ENCODE measurements around the gene RXRA. TPM values are rescaled to one million over a fixed set of nuclear protein-coding genes. Genes with fewer than 3 reads are reported as not detected.

RXRA gene
- polyA plus RNA-seq, 1 of the 3 experiments (the other 2 are of a cell fraction) = 7.6 TPM

DNA sequence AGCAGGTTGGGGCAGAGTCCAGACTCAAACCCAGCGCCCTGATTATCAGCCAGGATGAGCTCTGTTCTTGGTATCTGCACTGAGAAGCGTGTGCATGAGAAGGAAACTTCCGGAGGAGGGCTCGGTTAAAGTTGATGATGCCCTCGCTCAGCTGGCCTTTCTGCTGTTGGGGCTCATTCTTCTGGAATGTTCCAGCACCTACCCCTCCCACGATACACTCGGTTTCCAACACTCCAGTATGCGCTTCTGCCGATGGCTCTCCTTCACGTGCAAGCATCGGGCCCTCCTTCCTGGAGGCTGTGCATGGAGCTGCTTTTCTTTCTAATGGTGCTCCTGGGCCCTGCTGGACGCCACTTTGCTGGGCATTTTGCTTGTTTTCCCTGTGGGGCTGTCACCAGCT is 134.0 kb downstream of the RXRA start:
- Histone ChIP-seq H3K9me3 (no peaks in the 10 kb centered on the region), H3K4me2 (no peak overlapping the region), H3K36me3 (replicated peaks in 1 of 2; ENCODE audit: control insufficient read depth in 1 of 2, insufficient read depth in 2 of 2, low read length in 1 of 2) (no peaks in the 10 kb centered on the region), H3F3A (replicated peaks; ENCODE audit: insufficient read depth) (peaks cover 7% of the 10 kb centered on the region), H4K20me1 (ENCODE audit: insufficient read depth) (no peaks in the 10 kb centered on the region), H2AFZ (ENCODE audit: low read depth) (no peak overlapping the region), H3K27me3 (ENCODE audit: insufficient read depth) (peaks cover 8% of the 10 kb centered on the region), H3K4me3 (ENCODE audit: low read depth in 2 of 2, low read length in 1 of 2) (no peak overlapping the region), H3K9ac (no peak overlapping the region), H3K79me2 (ENCODE audit: insufficient read depth) (no peaks in the 10 kb centered on the region), H3K4me1 (ENCODE audit: control insufficient read depth in 1 of 2, insufficient read depth in 2 of 2, low read depth in 1 of 2, low read length in 1 of 2) (peaks cover 16 to 17% of the 10 kb centered on the region in 2 experiments; a peak in 3 of 4 replicates), H3K27ac (ENCODE audit: low read depth in 2 of 2, low read length in 1 of 2) (no peak overlapping the region), H3K9me2 (no peaks in the 10 kb centered on the region)
- no peak for DNase-seq
- CTCF ChIA-PET = interaction anchor here (1.0 to 5.0 kb wide), 4 partner anchors 11 to 279 kb away, joined by 3 to 30 read pairs (median 6); no protein-coding TSS in a partner anchor
- TF ChIP-seq, protein P1, sequence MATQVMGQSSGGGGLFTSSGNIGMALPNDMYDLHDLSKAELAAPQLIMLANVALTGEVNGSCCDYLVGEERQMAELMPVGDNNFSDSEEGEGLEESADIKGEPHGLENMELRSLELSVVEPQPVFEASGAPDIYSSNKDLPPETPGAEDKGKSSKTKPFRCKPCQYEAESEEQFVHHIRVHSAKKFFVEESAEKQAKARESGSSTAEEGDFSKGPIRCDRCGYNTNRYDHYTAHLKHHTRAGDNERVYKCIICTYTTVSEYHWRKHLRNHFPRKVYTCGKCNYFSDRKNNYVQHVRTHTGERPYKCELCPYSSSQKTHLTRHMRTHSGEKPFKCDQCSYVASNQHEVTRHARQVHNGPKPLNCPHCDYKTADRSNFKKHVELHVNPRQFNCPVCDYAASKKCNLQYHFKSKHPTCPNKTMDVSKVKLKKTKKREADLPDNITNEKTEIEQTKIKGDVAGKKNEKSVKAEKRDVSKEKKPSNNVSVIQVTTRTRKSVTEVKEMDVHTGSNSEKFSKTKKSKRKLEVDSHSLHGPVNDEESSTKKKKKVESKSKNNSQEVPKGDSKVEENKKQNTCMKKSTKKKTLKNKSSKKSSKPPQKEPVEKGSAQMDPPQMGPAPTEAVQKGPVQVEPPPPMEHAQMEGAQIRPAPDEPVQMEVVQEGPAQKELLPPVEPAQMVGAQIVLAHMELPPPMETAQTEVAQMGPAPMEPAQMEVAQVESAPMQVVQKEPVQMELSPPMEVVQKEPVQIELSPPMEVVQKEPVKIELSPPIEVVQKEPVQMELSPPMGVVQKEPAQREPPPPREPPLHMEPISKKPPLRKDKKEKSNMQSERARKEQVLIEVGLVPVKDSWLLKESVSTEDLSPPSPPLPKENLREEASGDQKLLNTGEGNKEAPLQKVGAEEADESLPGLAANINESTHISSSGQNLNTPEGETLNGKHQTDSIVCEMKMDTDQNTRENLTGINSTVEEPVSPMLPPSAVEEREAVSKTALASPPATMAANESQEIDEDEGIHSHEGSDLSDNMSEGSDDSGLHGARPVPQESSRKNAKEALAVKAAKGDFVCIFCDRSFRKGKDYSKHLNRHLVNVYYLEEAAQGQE (IDR thresholded peaks at IDR 0.05; ENCODE audit: low read depth, low read length) = no peak
- TF ChIP-seq GATA2 (CRISPR knock-in tag; IDR thresholded peaks at IDR 0.05) (no peak), TAF1 (IDR thresholded peaks at IDR 0.05; ENCODE audit: borderline replicate concordance, low read depth, low read length) (no peak), SMC3 (IDR thresholded peaks at IDR 0.05; ENCODE audit: low read depth, low read length) (no peak), RAD21 (IDR thresholded peaks at IDR 0.05; ENCODE audit: low read length) (no peak), SIN3A (IDR thresholded peaks at IDR 0.05; ENCODE audit: borderline replicate concordance, low read depth, low read length) (no peak), EZH2phosphoT487 (IDR thresholded peaks at IDR 0.05; ENCODE audit: borderline replicate concordance, low read depth) (no peak), RFX5 (IDR thresholded peaks at IDR 0.05; ENCODE audit: low read length) (no peak)
- TF ChIP-seq, protein P2, sequence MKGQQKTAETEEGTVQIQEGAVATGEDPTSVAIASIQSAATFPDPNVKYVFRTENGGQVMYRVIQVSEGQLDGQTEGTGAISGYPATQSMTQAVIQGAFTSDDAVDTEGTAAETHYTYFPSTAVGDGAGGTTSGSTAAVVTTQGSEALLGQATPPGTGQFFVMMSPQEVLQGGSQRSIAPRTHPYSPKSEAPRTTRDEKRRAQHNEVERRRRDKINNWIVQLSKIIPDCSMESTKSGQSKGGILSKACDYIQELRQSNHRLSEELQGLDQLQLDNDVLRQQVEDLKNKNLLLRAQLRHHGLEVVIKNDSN (IDR thresholded peaks at IDR 0.05; ENCODE audit: borderline replicate concordance, low read depth) = no peak
- TF ChIP-seq, protein P3, sequence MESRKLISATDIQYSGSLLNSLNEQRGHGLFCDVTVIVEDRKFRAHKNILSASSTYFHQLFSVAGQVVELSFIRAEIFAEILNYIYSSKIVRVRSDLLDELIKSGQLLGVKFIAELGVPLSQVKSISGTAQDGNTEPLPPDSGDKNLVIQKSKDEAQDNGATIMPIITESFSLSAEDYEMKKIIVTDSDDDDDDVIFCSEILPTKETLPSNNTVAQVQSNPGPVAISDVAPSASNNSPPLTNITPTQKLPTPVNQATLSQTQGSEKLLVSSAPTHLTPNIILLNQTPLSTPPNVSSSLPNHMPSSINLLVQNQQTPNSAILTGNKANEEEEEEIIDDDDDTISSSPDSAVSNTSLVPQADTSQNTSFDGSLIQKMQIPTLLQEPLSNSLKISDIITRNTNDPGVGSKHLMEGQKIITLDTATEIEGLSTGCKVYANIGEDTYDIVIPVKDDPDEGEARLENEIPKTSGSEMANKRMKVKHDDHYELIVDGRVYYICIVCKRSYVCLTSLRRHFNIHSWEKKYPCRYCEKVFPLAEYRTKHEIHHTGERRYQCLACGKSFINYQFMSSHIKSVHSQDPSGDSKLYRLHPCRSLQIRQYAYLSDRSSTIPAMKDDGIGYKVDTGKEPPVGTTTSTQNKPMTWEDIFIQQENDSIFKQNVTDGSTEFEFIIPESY (IDR thresholded peaks at IDR 0.05; ENCODE audit: borderline replicate concordance, low read depth) = no peak
- POLR2A ChIA-PET = no interaction called here
- WGBS (ENCODE audit: low lambda C conversion rate) = 89% methylated on average over 8 of the region's 12 CpGs
